HFFc6 (cell line): ENCODE measurements around the gene C6orf141. TPM values are rescaled to one million over a fixed set of nuclear protein-coding genes. Genes with fewer than 3 reads are reported as not detected.

Experiments used
- DNase-seq: peaks from one replicate; pipeline ENCODE4 v3.0.0-alpha.2; 2018
- H3K27ac Mint-ChIP-seq: 2 replicates; pipeline ENCODE4 v1.8.0; 2020; ENCODE audit warnings: mild to moderate bottlenecking, mixed read lengths
- H3K27me3 Mint-ChIP-seq: 2 replicates; pipeline ENCODE4 v1.8.0; 2021; ENCODE audit warnings: mild to moderate bottlenecking, moderate library complexity, mixed read lengths; ENCODE audit not compliant: insufficient read depth
- H3K36me3 Mint-ChIP-seq: 2 replicates; pipeline ENCODE4 v1.8.0; 2021; ENCODE audit warnings: low read depth, mixed read lengths
- H3K4me1 Mint-ChIP-seq: 2 replicates; pipeline ENCODE4 v1.8.0; 2020; ENCODE audit warnings: low read depth, mixed read lengths
- H3K4me3 Mint-ChIP-seq: 2 replicates; pipeline ENCODE4 v1.8.0; 2020; ENCODE audit warnings: mild to moderate bottlenecking, moderate library complexity, mixed read lengths
- H3K9me3 Mint-ChIP-seq: 2 replicates; pipeline ENCODE4 v1.8.0; 2020; ENCODE audit warnings: mild to moderate bottlenecking, mixed read lengths
- CTCF ChIP-seq: fragments of 200-600 bp; sonication (generic); IDR thresholded peaks from 2 replicates; pipeline ENCODE4 v1.5.0; 2021; ENCODE audit warnings: antibody characterized with exemption, mild to moderate bottlenecking
- total RNA-seq, 6 experiments: library from RNA; stranded (reverse); fragmentation: NEBNext Ultra II Directional; extraction: Animal tissue kit (Norgen Biotek cat#: 25700); gene quantifications; 2 replicates in 1 of 6; 3 replicates in 5 of 6; pipeline ENCODE4 v1.2.3, GENCODE V29; 2021

The C6orf141 gene
- total RNA-seq, 6 experiments from 2014 or later = not detected

DNA sequence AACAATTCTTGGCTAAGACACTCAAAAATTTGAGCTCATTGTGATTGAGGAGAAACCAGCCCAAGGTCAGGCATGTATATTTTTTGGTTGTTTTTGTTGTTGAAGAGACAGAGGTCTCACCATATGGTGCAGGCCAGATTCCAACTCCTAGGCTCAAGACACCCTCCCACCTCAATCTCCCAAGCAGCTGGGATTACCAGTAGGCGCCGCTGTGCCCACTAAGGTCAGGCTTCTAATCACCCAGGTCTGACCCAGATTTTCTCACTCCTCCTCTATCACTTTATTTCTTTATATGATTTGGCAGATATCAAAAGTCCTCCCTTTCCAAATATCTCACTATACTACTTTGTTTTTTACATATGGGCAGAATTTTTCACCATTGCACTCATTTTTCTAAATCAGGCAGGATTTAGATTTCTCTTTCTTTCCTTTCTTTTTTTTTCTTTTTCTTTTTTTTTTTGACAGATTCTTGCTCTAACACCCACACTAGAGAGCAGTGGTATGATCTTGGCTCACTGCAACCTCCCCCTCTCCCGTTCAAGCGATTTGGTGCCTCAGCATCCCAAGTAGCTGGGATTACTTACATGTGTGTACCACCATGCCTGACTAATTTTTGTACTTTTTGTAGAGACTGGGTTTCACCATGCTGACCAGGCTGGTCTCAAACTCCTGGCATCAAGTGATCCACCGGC is 1.7 kb upstream of the C6orf141 start:
- peaks cover 24% of the 10 kb centered on the region for H3K4me1 Mint-ChIP-seq

DNA sequence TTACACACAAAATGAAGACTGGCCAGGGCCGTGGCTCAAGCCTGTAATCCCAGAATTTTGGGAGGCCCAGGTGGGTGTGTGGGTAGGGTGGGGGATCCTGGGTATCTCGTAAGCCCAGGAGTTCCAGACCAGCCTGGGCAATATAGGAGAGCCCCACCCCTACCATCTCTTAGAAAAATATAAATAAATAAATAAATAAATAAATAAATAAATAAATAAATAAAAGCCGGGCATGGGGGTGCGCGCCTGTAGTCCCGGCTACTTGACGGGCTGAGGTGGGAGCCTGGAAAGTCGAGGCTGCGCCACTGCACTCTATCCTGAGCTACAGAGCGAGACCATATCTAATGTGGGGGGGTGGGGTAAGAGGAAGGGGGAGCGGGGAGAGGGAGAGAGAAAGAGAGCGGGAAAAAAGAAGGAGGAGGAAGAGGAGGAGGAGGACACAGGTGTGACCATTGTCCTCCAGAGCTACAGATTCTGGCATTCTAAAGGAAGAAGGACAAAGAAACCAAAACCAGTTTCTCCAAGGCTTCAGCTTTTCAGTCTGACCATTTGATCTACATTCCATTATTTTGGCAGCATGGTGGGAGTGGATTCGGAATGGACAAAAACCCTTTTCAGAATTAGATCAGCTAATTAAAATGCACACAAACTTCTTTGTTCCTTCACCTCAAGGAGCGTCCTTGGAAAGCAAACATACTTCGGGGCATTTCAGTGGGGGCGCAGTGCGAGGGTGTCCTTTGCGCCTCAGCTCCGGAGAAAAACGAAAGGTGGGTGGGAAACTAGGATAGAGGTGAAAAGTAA is 577 bp upstream of the C6orf141 start:
- Mint-ChIP-seq H3K27ac (no peak overlapping the region), H3K4me3 (peak overlapping the region; percentile 65), H3K27me3 (peaks cover 27% of the 10 kb centered on the region)

More for the DNA sequence above, 1.7 kb upstream of the C6orf141 start:
- H3K27me3 Mint-ChIP-seq = peaks cover 27% of the 10 kb centered on the region
- H3K4me3 Mint-ChIP-seq = no peak overlapping the region
- TF ChIP-seq CTCF = no peak
- H3K27ac Mint-ChIP-seq = no peak overlapping the region
- DNase-seq = no peak
- H3K9me3 Mint-ChIP-seq = no peaks in the 10 kb centered on the region
- H3K36me3 Mint-ChIP-seq = no peaks in the 10 kb centered on the region

DNA sequence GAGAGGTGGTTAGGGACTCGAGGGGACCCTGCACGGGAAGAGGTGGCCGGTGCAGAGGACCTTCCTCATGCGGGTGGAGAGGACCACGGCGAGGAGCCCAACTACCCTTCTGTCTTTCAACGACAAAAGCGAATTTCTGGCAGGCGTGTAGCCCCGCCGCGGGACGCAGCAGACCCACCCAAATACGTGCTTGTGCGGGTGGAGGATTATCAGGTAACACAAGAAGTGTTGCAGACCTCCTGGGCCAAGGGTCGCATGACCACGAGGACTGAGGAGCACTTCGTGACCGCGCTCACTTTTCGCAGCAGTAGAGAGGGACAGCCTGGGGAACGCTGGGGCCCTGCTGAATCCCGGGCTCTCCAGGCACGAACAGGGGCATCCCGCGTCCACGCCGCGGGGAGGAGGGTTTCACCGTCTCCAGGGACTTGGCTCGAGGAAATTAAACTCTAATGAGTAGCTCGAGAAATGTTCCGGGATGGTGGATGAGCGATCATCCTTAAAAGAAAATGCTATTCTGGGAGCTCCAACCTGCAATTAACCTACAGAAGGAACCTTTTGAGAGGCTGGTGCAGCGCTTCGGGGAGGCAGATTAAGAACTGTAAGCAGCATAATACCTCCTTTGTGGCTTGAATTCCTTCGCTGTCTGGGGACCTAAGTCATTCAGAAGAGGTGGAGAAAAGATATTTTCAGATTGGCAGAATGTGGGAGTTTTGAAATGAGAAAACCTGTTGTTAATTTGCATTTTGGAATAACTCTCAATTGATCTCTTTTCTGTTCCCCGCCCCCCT is 804 bp downstream of the C6orf141 start:
- Mint-ChIP-seq H3K9me3 (no peaks in the 10 kb centered on the region), H3K27ac (no peak overlapping the region), H3K36me3 (no peaks in the 10 kb centered on the region), H3K4me1 (peaks cover 29% of the 10 kb centered on the region), H3K27me3 (peaks cover 25% of the 10 kb centered on the region), H3K4me3 (peak overlapping the region; percentile 22; the same call in 1 of the 2 replicates)
- TF ChIP-seq CTCF = no peak
- DNase-seq = no peak

More for the DNA sequence above, 577 bp upstream of the C6orf141 start:
- H3K4me1 Mint-ChIP-seq = peaks cover 26% of the 10 kb centered on the region
- DNase-seq = no peak
- H3K9me3 Mint-ChIP-seq = no peaks in the 10 kb centered on the region
- no peaks in the 10 kb centered on the region for H3K36me3 Mint-ChIP-seq
- TF ChIP-seq CTCF = no peak

DNA sequence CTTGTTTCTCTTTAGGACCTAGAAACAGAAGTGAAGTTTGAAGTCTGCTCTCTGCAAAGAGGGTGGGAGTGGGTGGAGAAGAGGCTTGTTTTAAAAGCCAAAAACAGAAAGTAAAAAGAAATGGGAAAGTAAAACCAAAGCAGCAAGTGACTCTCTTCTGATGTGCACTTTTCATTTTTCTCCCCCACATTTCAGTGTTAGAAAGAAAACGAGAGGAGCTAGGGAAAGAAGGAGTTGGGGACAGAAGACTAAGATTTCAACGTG is 1.3 kb downstream of the C6orf141 start:
- Mint-ChIP-seq H3K4me1 (peaks cover 34% of the 10 kb centered on the region), H3K27ac (no peak overlapping the region), H3K27me3 (peaks cover 22% of the 10 kb centered on the region), H3K36me3 (no peaks in the 10 kb centered on the region), H3K4me3 (peak overlapping the region; percentile 22; the same call in 1 of the 2 replicates), H3K9me3 (no peaks in the 10 kb centered on the region)
- no peak for TF ChIP-seq CTCF
- DNase-seq = no peak

DNA sequence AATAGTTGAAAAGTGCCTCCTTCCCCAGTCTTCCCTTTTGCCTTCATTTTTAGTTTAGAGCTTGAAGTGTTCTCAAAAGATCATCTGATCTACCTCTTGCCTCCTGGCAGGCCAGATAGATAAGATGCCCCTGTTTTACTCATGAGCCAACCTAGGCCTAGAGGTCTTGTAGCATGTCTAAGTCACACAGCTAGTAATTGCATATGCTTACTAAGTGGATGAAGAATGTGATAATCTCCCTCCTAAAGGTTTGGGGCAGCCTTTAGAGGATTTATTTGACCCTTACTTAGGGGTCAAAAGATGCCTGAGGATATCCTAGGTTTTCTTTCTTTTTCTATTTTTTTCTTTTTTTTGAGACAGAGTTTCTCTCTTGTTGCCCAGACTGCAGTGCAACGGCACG is 2.1 kb downstream of the C6orf141 start:
- no peak for TF ChIP-seq CTCF
- H3K4me3 Mint-ChIP-seq = no peak overlapping the region
- no peak for DNase-seq
- H3K27me3 Mint-ChIP-seq = peaks cover 20% of the 10 kb centered on the region
- no peak overlapping the region for H3K27ac Mint-ChIP-seq
- H3K4me1 Mint-ChIP-seq = peaks cover 34% of the 10 kb centered on the region
- H3K36me3 Mint-ChIP-seq = no peaks in the 10 kb centered on the region
- no peaks in the 10 kb centered on the region for H3K9me3 Mint-ChIP-seq
